ENCODE measurements around the gene CREB3L2. TPM values are rescaled to one million over a fixed set of nuclear protein-coding genes. Genes with fewer than 3 reads are reported as not detected.
"Not testable (repeated sequence)": the region's sequence is repeated elsewhere in the genome, so short reads cannot be mapped to it uniquely, and the experiment has no call there.

CREB3L2 gene
- total and polyA plus RNA-seq, 9 donors: 21.2 to 110 (median 80.8) TPM

DNA sequence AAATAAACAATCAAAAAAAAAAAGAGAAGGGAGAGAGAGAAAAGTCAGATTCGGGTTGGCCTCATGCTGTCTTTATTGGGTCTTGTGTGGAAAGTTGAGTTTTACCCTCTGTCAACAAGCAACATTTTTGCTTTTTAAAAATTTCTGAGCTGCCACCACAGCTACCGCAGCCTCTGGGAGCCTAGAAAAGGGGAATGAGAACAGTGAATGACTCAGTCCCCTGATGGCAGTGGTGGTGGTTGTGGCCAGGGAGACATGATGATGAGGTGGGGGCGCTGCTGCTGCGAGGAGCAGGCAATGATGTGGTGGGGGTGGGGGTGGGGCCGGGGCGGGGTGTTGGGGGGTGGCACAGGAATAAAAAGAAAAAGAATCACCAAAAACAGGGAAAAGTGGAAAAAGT lies 20.0 kb upstream of the CREB3L2 start:
- intact Hi-C loops (cut with DNase I): no loop called here
- H3K27me3 ChIP-seq: no peaks in the 10 kb centered on the region
- no peaks in the 10 kb centered on the region for H3K36me3 ChIP-seq
- TF ChIP-seq EP300 (IDR thresholded peaks at IDR 0.05): no peak
- TF ChIP-seq, protein P1, sequence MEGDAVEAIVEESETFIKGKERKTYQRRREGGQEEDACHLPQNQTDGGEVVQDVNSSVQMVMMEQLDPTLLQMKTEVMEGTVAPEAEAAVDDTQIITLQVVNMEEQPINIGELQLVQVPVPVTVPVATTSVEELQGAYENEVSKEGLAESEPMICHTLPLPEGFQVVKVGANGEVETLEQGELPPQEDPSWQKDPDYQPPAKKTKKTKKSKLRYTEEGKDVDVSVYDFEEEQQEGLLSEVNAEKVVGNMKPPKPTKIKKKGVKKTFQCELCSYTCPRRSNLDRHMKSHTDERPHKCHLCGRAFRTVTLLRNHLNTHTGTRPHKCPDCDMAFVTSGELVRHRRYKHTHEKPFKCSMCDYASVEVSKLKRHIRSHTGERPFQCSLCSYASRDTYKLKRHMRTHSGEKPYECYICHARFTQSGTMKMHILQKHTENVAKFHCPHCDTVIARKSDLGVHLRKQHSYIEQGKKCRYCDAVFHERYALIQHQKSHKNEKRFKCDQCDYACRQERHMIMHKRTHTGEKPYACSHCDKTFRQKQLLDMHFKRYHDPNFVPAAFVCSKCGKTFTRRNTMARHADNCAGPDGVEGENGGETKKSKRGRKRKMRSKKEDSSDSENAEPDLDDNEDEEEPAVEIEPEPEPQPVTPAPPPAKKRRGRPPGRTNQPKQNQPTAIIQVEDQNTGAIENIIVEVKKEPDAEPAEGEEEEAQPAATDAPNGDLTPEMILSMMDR (IDR thresholded peaks at IDR 0.05): no peak
- no peak for TF ChIP-seq POLR2A (IDR thresholded peaks at IDR 0.05)
- H3K27ac ChIP-seq: no peak overlapping the region
- H3K4me1 ChIP-seq (ENCODE audit: insufficient read depth): no peaks in the 10 kb centered on the region
- DNase-seq: no peak
- no peaks in the 10 kb centered on the region for H3K9me3 ChIP-seq
- H3K4me3 ChIP-seq: no peak overlapping the region
- 83 to 88% (median 86%) methylated on average over 6 of the region's 6 CpGs for WGBS, 3 donors

DNA sequence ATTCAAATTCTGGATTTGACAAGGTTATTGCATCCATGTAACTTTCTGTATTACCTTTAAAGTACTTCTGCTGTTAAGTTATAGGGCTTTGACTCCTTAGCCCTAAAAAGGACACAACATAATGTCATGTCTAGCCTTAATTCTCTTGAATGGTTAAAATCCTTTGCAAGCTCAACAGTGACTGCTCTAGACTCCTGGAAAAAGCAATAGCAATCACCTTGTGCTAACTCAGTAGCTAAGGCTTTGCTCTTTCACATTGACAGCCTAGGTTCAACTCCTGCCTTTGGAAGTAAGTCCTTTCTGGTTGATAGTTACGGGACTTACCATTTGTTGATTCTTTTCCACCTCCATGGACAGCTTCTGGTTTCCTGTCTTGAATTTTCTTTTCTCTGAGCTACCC lies 16.1 kb upstream of the CREB3L2 start:
- Histone ChIP-seq H3K9me3 (no peaks in the 10 kb centered on the region), H3K27ac (no peak overlapping the region), H3K27me3 (no peaks in the 10 kb centered on the region), H3K4me1 (ENCODE audit: insufficient read depth) (no peaks in the 10 kb centered on the region), H3K4me3 (no peak overlapping the region), H3K36me3 (no peaks in the 10 kb centered on the region)
- TF ChIP-seq, protein P1 (IDR thresholded peaks at IDR 0.05): no peak
- TF ChIP-seq EP300 (IDR thresholded peaks at IDR 0.05) (no peak), POLR2A (IDR thresholded peaks at IDR 0.05) (no peak)
- no peak for DNase-seq
- intact Hi-C loops (cut with DNase I): loop anchor here in 2 of 4 donors (10.0 kb wide), 2 partner anchors 353 to 363 kb away; no protein-coding TSS in a partner anchor
- 80 to 89% (median 88%) methylated on average over 1 of the region's 1 CpG for WGBS, 3 donors

DNA sequence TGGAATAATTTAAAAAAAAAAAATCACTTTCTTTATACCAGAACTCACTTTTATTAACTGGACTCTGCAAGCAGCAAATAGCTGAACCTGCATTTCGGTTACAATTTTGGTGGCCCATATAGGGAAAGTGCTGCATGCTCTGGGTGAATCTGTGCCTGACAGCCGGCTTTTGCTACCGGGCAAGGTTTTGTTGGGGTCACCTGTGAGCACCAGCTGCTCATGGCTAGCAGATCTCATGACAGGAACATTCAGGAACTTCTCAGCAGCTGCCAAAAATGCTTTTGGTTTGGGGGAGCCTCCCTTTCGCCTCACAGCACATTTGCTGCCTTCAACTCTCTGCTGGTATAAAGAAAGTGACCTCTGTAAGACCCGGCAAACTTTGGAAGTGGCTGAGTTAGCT lies 13.2 kb upstream of the CREB3L2 start:
- WGBS, 3 donors: 81 to 82% (median 82%) methylated on average over 5 of the region's 5 CpGs
- Histone ChIP-seq H3K36me3 (no peaks in the 10 kb centered on the region), H3K27ac (no peak overlapping the region), H3K9me3 (no peaks in the 10 kb centered on the region), H3K27me3 (no peaks in the 10 kb centered on the region), H3K4me3 (no peak overlapping the region), H3K4me1 (ENCODE audit: insufficient read depth) (no peaks in the 10 kb centered on the region)
- no peak for TF ChIP-seq EP300 (IDR thresholded peaks at IDR 0.05)
- TF ChIP-seq, protein P1 (IDR thresholded peaks at IDR 0.05): no peak
- TF ChIP-seq POLR2A (IDR thresholded peaks at IDR 0.05): no peak
- intact Hi-C loops (cut with DNase I): loop anchor here in 2 of 4 donors (10.0 kb wide), 2 partner anchors 350 to 360 kb away; no protein-coding TSS in a partner anchor
- DNase-seq: no peak

DNA sequence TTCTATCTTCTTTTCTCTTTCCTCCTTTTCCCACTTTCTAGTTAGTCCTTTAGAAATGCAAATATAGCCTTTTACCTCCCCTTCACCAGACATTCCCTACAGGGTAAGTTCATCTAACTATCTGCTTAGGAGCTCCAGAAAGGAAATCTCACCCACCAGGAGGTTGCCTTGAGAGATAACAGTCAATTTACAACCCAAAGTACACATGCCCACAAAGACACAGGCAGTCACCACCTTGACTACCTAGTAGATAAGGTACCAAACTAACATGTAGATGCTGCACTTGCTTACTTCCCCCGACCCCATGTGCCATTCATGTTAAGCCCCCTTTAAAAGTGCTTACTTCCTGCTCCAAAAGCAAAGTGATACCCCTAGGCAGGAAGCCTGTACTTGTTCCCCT lies 12.8 kb upstream of the CREB3L2 start:
- Histone ChIP-seq H3K36me3 (no peaks in the 10 kb centered on the region), H3K27ac (no peak overlapping the region), H3K9me3 (no peaks in the 10 kb centered on the region), H3K27me3 (no peaks in the 10 kb centered on the region), H3K4me1 (ENCODE audit: insufficient read depth) (no peaks in the 10 kb centered on the region), H3K4me3 (no peak overlapping the region)
- DNase-seq: no peak
- intact Hi-C loops (cut with DNase I): loop anchor here in 2 of 4 donors (10.0 kb wide), 2 partner anchors 350 to 360 kb away; no protein-coding TSS in a partner anchor
- 85 to 100% (median 91%) methylated on average over 1 of the region's 1 CpG for WGBS, 3 donors
- TF ChIP-seq POLR2A (IDR thresholded peaks at IDR 0.05) (no peak), EP300 (IDR thresholded peaks at IDR 0.05) (no peak)
- TF ChIP-seq, protein P1 (IDR thresholded peaks at IDR 0.05): no peak

DNA sequence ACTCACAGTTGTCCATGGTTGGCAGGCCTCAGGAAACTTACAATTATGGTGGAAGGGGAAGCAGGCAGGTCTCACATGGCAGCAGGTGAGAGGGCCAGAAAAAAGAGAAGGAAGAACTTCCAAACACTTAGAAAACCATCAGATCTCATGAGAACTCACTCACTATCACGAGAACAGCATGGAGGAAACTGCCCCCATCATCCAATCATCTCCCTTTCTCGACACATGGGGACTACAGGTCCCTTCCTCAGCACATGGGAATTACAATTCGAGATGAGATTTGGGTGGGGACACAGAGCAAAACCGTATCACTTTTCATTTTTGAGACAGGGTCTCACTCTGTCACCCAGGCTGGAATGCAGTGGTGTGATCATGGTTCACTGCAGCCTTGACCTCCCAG lies 12.3 kb upstream of the CREB3L2 start:
- intact Hi-C loops (cut with DNase I): loop anchor here in 2 of 4 donors (10.0 kb wide), 2 partner anchors 349 to 359 kb away; no protein-coding TSS in a partner anchor
- not testable (repeated sequence) for H3K9me3 ChIP-seq; H3K4me1 ChIP-seq (ENCODE audit: insufficient read depth); H3K27ac ChIP-seq; DNase-seq; H3K4me3 ChIP-seq; H3K27me3 ChIP-seq; H3K36me3 ChIP-seq
- 85 to 95% (median 94%) methylated on average over 4 of the region's 4 CpGs for WGBS, 3 donors

All from ovary (tissue), 9 donors.